ENCODE measurements around the gene FOLR3.

FOLR3 gene

DNA sequence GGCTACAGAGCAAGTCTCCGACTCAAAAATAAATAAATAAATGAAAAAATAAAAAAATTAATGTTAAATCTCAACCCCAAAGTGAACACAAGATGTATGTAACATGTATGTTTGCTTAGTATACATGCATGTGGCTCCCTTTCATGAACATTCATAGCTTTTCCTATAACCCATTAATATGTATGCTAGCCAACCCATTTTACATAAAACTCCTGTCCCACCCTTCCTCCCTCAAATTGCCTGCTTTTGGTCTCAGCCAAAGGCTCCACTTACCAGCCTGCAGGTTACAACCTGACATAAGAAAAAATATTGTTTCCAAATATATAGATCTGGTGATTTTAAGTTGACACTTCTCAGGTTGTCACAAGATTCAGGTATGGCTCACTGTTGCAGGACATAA is 52.7 kb downstream of the FOLR3 start:
- no peak for DNase-seq
- Histone ChIP-seq H3K36me3 (replicated peaks) (no peaks in the 10 kb centered on the region), H3K27ac (no peak overlapping the region), H3K4me3 (ENCODE audit: low read depth, low read length) (no peak overlapping the region), H3K27me3 (replicated peaks) (no peaks in the 10 kb centered on the region)
- TF ChIP-seq, protein P1, sequence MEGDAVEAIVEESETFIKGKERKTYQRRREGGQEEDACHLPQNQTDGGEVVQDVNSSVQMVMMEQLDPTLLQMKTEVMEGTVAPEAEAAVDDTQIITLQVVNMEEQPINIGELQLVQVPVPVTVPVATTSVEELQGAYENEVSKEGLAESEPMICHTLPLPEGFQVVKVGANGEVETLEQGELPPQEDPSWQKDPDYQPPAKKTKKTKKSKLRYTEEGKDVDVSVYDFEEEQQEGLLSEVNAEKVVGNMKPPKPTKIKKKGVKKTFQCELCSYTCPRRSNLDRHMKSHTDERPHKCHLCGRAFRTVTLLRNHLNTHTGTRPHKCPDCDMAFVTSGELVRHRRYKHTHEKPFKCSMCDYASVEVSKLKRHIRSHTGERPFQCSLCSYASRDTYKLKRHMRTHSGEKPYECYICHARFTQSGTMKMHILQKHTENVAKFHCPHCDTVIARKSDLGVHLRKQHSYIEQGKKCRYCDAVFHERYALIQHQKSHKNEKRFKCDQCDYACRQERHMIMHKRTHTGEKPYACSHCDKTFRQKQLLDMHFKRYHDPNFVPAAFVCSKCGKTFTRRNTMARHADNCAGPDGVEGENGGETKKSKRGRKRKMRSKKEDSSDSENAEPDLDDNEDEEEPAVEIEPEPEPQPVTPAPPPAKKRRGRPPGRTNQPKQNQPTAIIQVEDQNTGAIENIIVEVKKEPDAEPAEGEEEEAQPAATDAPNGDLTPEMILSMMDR (IDR thresholded peaks at IDR 0.05; ENCODE audit: low read depth, low read length, missing control alignments): no peak
- in situ Hi-C loops (cut with HindIII; ENCODE audit: low pct_ligation_motif_present, low sequenced_read_pairs): no loop called here
